ENCODE measurements around the gene PLEKHA6.

DNA sequence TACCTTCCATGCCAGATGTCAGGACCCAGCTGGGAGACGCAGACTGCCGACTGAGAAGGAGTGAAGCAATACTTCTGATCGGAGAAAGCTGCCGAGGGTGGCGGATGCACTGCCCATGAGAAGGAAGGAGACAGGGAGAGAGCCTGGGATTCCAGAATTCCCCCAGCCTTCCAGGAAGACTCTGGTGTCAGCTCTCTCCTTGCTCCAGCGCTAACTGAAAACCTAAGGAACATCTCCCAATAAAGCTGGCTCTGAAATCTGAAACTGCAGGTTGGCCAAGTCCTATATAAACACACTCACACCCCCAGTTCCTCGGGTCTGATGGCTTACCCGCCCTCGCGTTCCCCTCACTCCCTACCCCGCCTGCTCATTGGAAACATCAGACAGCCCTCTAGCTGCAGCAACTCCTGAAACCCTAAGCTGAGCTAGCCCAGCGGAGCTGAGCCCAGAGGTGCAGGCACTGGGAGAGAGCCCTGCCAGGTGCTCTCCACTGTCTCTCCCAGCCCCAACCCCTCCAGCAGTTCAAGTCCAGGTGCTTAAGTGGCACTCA is 52.3 kb downstream of the PLEKHA6 start:
- TF ChIP-seq, protein P1, sequence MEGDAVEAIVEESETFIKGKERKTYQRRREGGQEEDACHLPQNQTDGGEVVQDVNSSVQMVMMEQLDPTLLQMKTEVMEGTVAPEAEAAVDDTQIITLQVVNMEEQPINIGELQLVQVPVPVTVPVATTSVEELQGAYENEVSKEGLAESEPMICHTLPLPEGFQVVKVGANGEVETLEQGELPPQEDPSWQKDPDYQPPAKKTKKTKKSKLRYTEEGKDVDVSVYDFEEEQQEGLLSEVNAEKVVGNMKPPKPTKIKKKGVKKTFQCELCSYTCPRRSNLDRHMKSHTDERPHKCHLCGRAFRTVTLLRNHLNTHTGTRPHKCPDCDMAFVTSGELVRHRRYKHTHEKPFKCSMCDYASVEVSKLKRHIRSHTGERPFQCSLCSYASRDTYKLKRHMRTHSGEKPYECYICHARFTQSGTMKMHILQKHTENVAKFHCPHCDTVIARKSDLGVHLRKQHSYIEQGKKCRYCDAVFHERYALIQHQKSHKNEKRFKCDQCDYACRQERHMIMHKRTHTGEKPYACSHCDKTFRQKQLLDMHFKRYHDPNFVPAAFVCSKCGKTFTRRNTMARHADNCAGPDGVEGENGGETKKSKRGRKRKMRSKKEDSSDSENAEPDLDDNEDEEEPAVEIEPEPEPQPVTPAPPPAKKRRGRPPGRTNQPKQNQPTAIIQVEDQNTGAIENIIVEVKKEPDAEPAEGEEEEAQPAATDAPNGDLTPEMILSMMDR (IDR thresholded peaks at IDR 0.05), result no peak
- TF ChIP-seq, protein P2, sequence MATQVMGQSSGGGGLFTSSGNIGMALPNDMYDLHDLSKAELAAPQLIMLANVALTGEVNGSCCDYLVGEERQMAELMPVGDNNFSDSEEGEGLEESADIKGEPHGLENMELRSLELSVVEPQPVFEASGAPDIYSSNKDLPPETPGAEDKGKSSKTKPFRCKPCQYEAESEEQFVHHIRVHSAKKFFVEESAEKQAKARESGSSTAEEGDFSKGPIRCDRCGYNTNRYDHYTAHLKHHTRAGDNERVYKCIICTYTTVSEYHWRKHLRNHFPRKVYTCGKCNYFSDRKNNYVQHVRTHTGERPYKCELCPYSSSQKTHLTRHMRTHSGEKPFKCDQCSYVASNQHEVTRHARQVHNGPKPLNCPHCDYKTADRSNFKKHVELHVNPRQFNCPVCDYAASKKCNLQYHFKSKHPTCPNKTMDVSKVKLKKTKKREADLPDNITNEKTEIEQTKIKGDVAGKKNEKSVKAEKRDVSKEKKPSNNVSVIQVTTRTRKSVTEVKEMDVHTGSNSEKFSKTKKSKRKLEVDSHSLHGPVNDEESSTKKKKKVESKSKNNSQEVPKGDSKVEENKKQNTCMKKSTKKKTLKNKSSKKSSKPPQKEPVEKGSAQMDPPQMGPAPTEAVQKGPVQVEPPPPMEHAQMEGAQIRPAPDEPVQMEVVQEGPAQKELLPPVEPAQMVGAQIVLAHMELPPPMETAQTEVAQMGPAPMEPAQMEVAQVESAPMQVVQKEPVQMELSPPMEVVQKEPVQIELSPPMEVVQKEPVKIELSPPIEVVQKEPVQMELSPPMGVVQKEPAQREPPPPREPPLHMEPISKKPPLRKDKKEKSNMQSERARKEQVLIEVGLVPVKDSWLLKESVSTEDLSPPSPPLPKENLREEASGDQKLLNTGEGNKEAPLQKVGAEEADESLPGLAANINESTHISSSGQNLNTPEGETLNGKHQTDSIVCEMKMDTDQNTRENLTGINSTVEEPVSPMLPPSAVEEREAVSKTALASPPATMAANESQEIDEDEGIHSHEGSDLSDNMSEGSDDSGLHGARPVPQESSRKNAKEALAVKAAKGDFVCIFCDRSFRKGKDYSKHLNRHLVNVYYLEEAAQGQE (IDR thresholded peaks at IDR 0.05; ENCODE audit: insufficient read depth in 1 of 2, low read depth in 2 of 2, low read length in 1 of 2), result no peak
- TF ChIP-seq POLR2AphosphoS5 (IDR thresholded peaks at IDR 0.05; ENCODE audit: low read depth, low read length) (no peak), SIN3A (IDR thresholded peaks at IDR 0.05; ENCODE audit: borderline replicate concordance, insufficient read depth, low read depth, low read length) (no peak), TCF7L2 (IDR thresholded peaks at IDR 0.05; ENCODE audit: low read depth, low read length) (no peak)

All from Panc1 (cell line).